CD14-positive monocyte (primary cell): ENCODE measurements around the gene FRMD4A. TPM values are rescaled to one million over a fixed set of nuclear protein-coding genes. Genes with fewer than 3 reads are reported as not detected.
A peak's percentile ranks its signal among the peaks of the same experiment; 100 is the strongest.

Experiments
- DNase-seq, 3 donors: peaks; one replicate each; pipeline ENCODE4 v3.0.0-alpha.2; 2011 to 2022
- H2AFZ ChIP-seq: 2 replicates; pipeline ENCODE4 v1.6.0; 2012; ENCODE audit warnings: mild to moderate bottlenecking, low read depth, low read length, inconsistent platforms; ENCODE audit not compliant: insufficient read depth, poor library complexity, severe bottlenecking
- H3K27ac ChIP-seq, 2 donors: 1 replicate in 1 of 2; 2 replicates in 1 of 2; pipeline ENCODE4 v1.5.1; 2012 to 2013; ENCODE audit warnings: low read length in 2 of 2, control low read depth in 1 of 2, inconsistent platforms in 1 of 2, low read depth in 1 of 2, mild to moderate bottlenecking in 1 of 2
- H3K27me3 ChIP-seq, 2 donors: one replicate each; pipeline versions ENCODE4 v1.6.0 to v1.6.1; 2011 to 2013; ENCODE audit warnings: low read length in 2 of 2; ENCODE audit not compliant: control insufficient read depth in 2 of 2, insufficient read depth in 2 of 2
- H3K36me3 ChIP-seq, 2 donors: replicated peaks in 1 of 2; 1 replicate in 1 of 2; 2 replicates in 1 of 2; pipeline versions ENCODE4 v1.5.1 to v1.6.1; 2012 to 2013; ENCODE audit warnings: low read length in 2 of 2, control low read depth in 1 of 2, inconsistent platforms in 1 of 2, mild to moderate bottlenecking in 1 of 2; ENCODE audit not compliant: insufficient read depth in 2 of 2, control insufficient read depth in 1 of 2
- H3K4me1 ChIP-seq, 2 donors: 1 replicate in 1 of 2; 2 replicates in 1 of 2; pipeline versions ENCODE4 v1.5.1 to v1.6.1; 2012 to 2013; ENCODE audit warnings: low read length in 2 of 2, control low read depth in 1 of 2, inconsistent platforms in 1 of 2, mild to moderate bottlenecking in 1 of 2, moderate library complexity in 1 of 2; ENCODE audit not compliant: insufficient read depth in 2 of 2, control insufficient read depth in 1 of 2
- H3K4me2 ChIP-seq: replicated peaks from 2 replicates; pipeline ENCODE3; 2012; ENCODE audit warnings: low read length, moderate library complexity, mild to moderate bottlenecking; ENCODE audit not compliant: poor library complexity, severe bottlenecking; ENCODE audit errors: extremely low read depth
- H3K4me3 ChIP-seq, 3 experiments: fragments of 200-600 bp in 1 of 3; sonication (generic) in 1 of 3; replicated peaks in 1 of 3; 1 replicate in 2 of 3; 2 replicates in 1 of 3; pipeline ENCODE4 v1.5.1; 2011 to 2013; ENCODE audit warnings: low read length in 3 of 3, mild to moderate bottlenecking in 3 of 3, control low read depth in 2 of 3, low read depth in 2 of 3, inconsistent platforms in 1 of 3, moderate library complexity in 1 of 3
- H3K79me2 ChIP-seq: 2 replicates; pipeline ENCODE4 v1.6.0; 2012; ENCODE audit warnings: mild to moderate bottlenecking, control low read depth, inconsistent platforms, low read length, moderate library complexity; ENCODE audit not compliant: insufficient read depth
- H3K9ac ChIP-seq: 2 replicates; pipeline ENCODE4 v1.6.0; 2017; ENCODE audit warnings: low read length, mild to moderate bottlenecking; ENCODE audit not compliant: insufficient read depth, poor library complexity, severe bottlenecking
- H3K9me3 ChIP-seq, 2 donors: replicated peaks in 1 of 2; 1 replicate in 1 of 2; 2 replicates in 1 of 2; pipeline versions ENCODE4 v1.5.1 to v1.6.1; 2012 to 2013; ENCODE audit warnings: low read length in 2 of 2, control low read depth in 1 of 2; ENCODE audit not compliant: control insufficient read depth in 1 of 2, insufficient read depth in 1 of 2
- H4K20me1 ChIP-seq: 2 replicates; pipeline ENCODE4 v1.6.0; 2012; ENCODE audit warnings: mild to moderate bottlenecking, low read length, control low read depth, moderate library complexity; ENCODE audit not compliant: insufficient read depth
- H3K27ac Mint-ChIP-seq, 7 donors: one replicate each; pipeline ENCODE4 v1.8.0; 2020; ENCODE audit warnings: mild to moderate bottlenecking in 7 of 7, mixed read lengths in 7 of 7, moderate library complexity in 6 of 7, inconsistent platforms in 2 of 7
- H3K27me3 Mint-ChIP-seq, 3 donors: one replicate each; pipeline ENCODE4 v1.8.0; 2021 to 2022; ENCODE audit warnings: low read depth in 3 of 3, mild to moderate bottlenecking in 3 of 3, mixed read lengths in 3 of 3, moderate library complexity in 3 of 3, inconsistent platforms in 1 of 3
- H3K36me3 Mint-ChIP-seq, 2 donors: one replicate each; pipeline ENCODE4 v1.8.0; 2020; ENCODE audit warnings: mixed read lengths in 2 of 2, inconsistent platforms in 1 of 2, mild to moderate bottlenecking in 1 of 2
- H3K4me1 Mint-ChIP-seq: one replicate; pipeline ENCODE4 v1.8.0; 2020; ENCODE audit warnings: mild to moderate bottlenecking, mixed read lengths
- H3K4me3 Mint-ChIP-seq, 2 donors: one replicate each; pipeline ENCODE4 v1.8.0; 2020; ENCODE audit warnings: mild to moderate bottlenecking in 2 of 2, mixed read lengths in 2 of 2, moderate library complexity in 1 of 2
- H3K9me3 Mint-ChIP-seq, 7 donors: one replicate each; pipeline ENCODE4 v1.8.0; 2020 to 2022; ENCODE audit warnings: mixed read lengths in 7 of 7, mild to moderate bottlenecking in 6 of 7, moderate library complexity in 6 of 7, inconsistent platforms in 2 of 7
- CTCF ChIP-seq: fragments of 200-600 bp; IDR thresholded peaks from one replicate; pipeline ENCODE4 v1.8.0; 2022; ENCODE audit warnings: antibody characterized with exemption, mild to moderate bottlenecking
- WGBS: methylation state at CpG from one replicate; pipeline ENCODE4 v1.1.5; 2013; ENCODE audit warnings: missing lambda C conversion rate; ENCODE audit not compliant: insufficient coverage; 5-methylcytosine and 5-hydroxymethylcytosine counted together
- intact Hi-C, 2 donors: fragments of 100-400 bp; cut with micrococcal nuclease; formaldehyde crosslinking; loops; one replicate each; pipeline versions ENCODE4 v1.15.0 to v1.15.1; 2023
- polyA plus RNA-seq, 3 donors: library from polyadenylated mRNA; depleted of rRNA in 1 of 3; unstranded in 2 of 3; stranded (reverse) in 1 of 3; fragments of 300-500 nt in 2 of 3; fragments of >200 nt in 1 of 3; fragmentation: Illumina TruSeq in 2 of 3; gene quantifications; 1 replicate in 2 of 3; 2 replicates in 1 of 3; pipeline ENCODE4 v1.2.3, GENCODE V29; 2012 to 2021

Gene FRMD4A
- polyA plus RNA-seq, 3 donors = 0.12 TPM; not detected in 2

- Histone ChIP-seq H3K4me2 (no peak overlapping the region), H3K27ac (no peak overlapping the region)
- intact Hi-C loops = no loop called here
Measured at GRCh38 chr10:14008740-14009080, 322.0 kb downstream of the FRMD4A start.

GRCh38 chr10:14004536-14004935 lies 326.2 kb downstream of the FRMD4A start:
- Histone ChIP-seq H3K9me3 (peaks cover 0 to 9% of the 10 kb centered on the region in 2 donors), H3K36me3 (no peaks in the 10 kb centered on the region), H3K27ac (no peak overlapping the region), H2AFZ (no peak overlapping the region), H3K79me2 (no peaks in the 10 kb centered on the region), H3K4me2 (no peak overlapping the region), H3K9ac (no peak overlapping the region), H3K27me3 (peaks cover 15 to 38% of the 10 kb centered on the region in 2 donors), H3K4me3 (no peak overlapping the region), H3K4me1 (no peaks in the 10 kb centered on the region), H4K20me1 (no peaks in the 10 kb centered on the region)
- no peaks in the 10 kb centered on the region for H3K36me3 Mint-ChIP-seq
- no peak overlapping the region for H3K27ac Mint-ChIP-seq
- H3K4me3 Mint-ChIP-seq = no peak overlapping the region
- intact Hi-C loops = no loop called here
- H3K9me3 Mint-ChIP-seq = peaks cover 0 to 10% (median 0%) of the 10 kb centered on the region in 7 donors
- peaks cover 27 to 35% (median 31%) of the 10 kb centered on the region in 3 donors for H3K27me3 Mint-ChIP-seq
- no peak for TF ChIP-seq CTCF
- no CpG with 5 or more reads among the region's 4 CpGs for WGBS
- no peak for DNase-seq
- peaks cover 3% of the 10 kb centered on the region for H3K4me1 Mint-ChIP-seq

More at GRCh38 chr10:14008740-14009080, 322.0 kb downstream of the FRMD4A start:
- Histone ChIP-seq H3K36me3 (no peaks in the 10 kb centered on the region), H3K9me3 (peaks cover 0 to 11% of the 10 kb centered on the region in 2 donors), H3K9ac (no peak overlapping the region), H3K4me3 (no peak overlapping the region), H2AFZ (no peak overlapping the region), H3K79me2 (no peaks in the 10 kb centered on the region), H4K20me1 (no peaks in the 10 kb centered on the region), H3K27me3 (peaks cover 20 to 58% of the 10 kb centered on the region in 2 donors), H3K4me1 (no peaks in the 10 kb centered on the region)
- H3K27ac Mint-ChIP-seq = no peak overlapping the region
- no peak for DNase-seq
- H3K9me3 Mint-ChIP-seq = peaks cover 0 to 3% (median 0%) of the 10 kb centered on the region in 7 donors
- no peaks in the 10 kb centered on the region for H3K36me3 Mint-ChIP-seq
- H3K4me3 Mint-ChIP-seq = peak overlapping the region in 1 of 2 donors; percentile 41
- TF ChIP-seq CTCF = no peak
- H3K27me3 Mint-ChIP-seq = peaks cover 35 to 47% (median 44%) of the 10 kb centered on the region in 3 donors
- 87% methylated on average over 5 of the region's 9 CpGs for WGBS
- H3K4me1 Mint-ChIP-seq = peaks cover 3% of the 10 kb centered on the region
